ENCODE results near the gene ZNF292. TPM values are rescaled to one million over a fixed set of nuclear protein-coding genes. Genes with fewer than 3 reads are reported as not detected.
A peak's percentile ranks its signal among the peaks of the same experiment; 100 is the strongest.
"Not testable (repeated sequence)": the region's sequence is repeated elsewhere in the genome, so short reads cannot be mapped to it uniquely, and the experiment has no call there.

ZNF292 gene
- total RNA-seq, 1 experiment from 2014 or later: 7.7 TPM

DNA sequence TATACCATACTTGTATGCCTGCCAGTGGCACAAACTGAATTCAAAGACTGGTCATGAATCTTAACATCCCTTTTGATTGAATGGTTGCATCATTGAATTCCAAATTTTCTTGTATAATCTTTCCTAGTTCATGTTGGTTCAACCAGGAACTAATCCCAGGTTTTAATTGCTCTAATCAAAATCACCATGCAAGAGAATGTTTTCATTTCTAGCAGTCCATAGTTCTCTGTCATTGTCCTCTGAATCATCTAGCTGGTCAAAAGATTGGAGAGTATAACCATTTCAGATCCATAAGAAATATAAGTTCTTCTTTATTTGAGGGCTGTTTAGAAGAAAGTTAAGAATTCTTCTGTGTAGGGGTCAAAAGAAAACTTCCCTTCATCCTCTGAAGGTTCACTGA is 57.2 kb downstream of the ZNF292 start:
- DNase-seq (ENCODE audit: low read depth): no peak

DNA sequence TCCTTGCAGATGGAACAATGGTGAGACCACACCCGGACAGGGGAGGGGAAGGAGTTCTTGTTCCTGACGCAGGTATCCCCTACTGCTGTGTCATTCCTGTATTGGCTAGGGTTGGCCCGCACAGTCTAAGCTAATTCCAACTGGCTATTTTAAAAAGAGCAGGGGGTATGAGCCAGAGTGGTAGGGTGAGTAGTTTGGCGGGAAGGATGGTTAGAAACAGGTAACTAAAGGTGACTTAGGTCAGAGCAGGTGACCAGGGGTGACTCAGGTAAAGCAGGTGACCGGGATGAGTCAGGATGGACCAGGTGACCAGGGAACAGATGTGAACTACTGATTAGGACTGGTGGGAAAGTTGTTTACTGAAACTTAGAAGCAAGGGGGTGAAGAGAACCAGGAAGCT is 58.0 kb downstream of the ZNF292 start:
- no peak for DNase-seq (ENCODE audit: low read depth)

DNA sequence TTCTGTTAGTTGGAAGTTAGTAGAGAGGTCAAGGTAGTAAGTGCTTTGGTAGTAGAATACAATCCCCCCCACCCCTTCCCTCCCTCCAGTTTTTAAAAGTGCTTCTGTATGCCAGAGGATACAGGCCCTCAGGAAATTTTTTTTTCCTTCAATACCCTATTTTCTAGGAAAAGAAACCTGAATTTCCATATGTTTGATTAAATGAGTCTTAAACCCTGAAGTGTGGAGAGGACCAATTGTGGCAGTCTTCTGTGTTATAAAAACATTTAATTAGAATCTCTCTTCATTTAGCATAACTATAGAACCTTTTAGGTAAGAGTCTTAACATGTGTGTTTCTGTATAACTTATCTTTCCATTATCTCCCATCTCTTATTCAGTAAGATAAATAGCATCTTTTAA is 59.5 kb downstream of the ZNF292 start:
- DNase-seq (ENCODE audit: low read depth): no peak

DNA sequence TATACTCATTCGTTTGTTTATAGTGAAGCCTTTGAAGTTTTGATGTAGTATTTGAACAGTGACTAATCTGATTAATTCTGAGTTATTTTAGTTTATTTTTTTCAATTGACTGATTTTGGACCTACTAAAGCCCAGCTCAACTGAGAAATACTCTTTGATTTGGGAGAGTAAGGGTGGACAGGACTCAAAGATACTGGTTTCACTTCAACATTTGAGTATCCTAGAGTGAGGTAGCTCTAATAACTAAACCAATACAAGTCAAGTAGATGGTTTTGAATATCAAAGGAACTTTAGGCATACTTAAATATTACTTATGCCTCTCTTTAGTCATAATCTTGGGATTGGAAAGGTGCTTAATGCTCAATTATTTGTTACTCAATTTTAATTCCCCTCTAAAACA is 65.6 kb downstream of the ZNF292 start:
- no peak for DNase-seq (ENCODE audit: low read depth)

DNA sequence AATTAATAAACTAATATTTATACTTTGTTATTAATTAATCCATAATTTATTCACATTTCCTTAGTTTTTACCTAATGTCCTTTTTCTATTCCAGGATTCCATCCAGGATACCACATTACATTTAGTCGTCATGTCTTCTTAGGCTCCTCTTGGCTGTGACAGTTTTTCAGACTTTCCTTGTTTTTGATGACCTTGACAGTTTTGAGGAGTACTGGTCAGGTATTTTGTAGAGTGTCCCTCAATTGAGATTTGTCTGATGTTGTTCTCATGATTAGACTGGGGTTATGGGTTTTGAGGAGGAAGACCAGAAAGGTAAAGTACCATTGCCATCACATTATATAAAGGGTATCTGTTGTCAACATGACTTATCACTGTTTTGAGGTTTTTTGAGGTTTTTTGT is 67.3 kb downstream of the ZNF292 start:
- no peak for DNase-seq (ENCODE audit: low read depth)

DNA sequence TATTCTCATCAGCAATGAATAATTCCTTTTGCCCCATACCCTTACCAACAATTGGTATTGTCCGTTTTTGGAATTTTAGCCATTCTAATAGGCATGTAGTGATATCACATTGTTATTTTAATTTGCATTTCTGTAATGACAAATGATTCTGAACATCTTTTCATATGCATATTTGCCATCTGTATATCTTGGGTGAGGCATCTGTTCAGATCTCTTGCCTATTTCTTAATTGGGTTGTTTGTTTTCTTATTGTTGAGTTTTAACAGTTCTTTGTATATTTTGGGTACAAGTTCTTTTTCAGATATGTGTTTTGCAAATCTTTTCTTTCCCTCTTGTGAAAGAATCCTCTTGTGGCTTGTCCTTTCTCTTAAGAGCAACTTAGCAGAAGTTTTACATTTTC is 69.6 kb downstream of the ZNF292 start:
- no peak for DNase-seq (ENCODE audit: low read depth)

DNA sequence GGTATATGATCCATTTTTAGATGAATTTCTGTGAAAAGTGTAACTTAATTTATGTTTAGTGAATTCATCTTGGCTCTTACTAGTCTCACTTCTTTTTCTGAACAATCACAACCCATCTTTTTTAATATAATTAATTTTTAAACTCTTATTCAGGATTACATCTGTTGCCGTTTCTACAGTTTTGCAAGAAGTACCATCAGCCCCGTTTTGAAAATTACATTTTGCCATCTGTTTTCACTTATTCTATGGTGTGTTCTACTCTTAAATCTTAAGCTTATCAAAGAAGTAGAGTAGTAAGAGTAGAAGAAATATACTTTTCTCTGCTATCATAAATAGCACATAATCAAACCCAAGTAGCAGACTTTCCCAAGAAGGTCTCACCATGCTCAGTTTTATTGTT is 70.1 kb downstream of the ZNF292 start:
- no peak for DNase-seq (ENCODE audit: low read depth)

DNA sequence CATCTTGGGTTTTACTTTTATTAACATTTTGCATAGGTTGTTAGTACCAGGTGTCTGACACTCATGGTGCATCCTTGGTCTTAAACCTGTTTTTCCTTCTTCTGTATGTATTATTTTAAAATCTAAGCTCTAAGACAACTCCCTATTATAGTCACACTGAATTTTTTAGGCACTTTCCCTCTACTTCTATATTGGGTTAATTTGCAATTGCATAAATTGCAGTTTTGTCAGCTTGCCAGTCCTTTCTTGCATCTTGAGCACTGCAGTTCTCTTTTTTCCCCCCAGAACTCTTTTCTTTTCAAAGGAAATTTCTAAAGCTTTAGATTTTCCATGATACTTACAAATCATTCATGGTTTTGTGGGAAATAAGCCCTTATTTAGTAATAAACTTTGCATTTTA is 70.6 kb downstream of the ZNF292 start:
- DNase-seq (ENCODE audit: low read depth): no peak

DNA sequence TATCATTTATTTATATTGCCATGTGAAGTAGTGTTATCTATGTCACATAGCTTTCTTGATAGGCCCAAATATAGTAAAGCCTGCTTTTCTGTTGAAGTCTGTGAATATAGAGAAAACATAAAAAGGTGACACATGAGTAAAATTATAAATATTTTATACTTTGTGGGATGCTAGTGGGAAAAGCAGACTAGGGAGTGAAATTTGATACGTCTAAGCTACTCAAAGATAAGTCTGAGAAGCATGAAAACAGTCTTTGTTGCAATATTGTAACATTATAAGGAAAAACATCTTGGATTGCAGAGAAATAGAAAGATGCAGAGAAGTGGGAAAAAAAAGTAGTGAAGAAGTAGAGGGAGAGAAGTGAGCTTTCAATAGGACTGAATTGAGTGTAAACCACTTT is 75.4 kb downstream of the ZNF292 start:
- no peak for DNase-seq (ENCODE audit: low read depth)

DNA sequence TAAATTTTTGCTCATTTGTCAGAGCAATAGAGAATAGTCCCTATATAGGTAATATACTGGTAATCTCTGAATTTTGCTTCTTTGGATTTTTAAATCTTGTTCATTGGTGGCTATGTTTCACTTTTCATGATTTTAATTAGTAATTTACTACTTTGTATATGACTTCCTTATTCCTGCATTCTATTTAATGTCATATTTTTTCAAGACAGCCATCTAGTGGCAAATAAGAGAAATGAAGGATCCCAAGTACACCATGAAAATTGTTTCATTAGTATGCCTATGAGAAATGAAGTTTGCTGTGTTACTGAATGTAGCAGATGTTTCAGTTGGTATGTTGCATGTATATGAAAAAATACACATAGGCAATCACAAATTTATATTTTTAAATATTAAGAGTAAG is 82.4 kb downstream of the ZNF292 start:
- DNase-seq (ENCODE audit: low read depth): no peak

DNA sequence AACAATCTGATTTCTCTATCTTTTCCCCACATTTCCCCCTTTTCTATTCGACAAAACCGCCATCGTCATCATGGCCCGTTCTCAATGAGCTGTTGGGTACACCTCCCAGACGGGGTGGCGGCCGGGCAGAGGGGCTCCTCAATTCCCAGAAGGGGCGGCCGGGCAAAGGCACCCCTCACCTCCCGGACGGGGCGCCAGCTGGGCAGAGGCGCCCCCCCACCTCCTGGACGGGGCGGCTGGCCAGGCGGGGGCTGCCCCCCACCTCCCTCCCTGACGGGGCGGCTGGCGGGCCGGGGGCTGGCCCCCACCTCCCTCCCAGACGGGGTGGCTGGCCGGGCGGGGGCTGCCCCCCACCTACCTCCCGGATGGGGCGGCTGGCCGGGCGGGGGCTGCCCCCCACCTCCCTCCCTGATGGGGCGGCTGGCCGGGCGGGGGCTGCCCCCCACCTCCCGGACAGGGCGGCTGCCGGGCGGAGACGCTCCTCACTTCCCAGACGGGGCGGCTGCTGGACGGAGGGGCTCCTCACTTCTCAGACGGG is 83.8 kb downstream of the ZNF292 start:
- not testable (repeated sequence) for DNase-seq (ENCODE audit: low read depth)

DNA sequence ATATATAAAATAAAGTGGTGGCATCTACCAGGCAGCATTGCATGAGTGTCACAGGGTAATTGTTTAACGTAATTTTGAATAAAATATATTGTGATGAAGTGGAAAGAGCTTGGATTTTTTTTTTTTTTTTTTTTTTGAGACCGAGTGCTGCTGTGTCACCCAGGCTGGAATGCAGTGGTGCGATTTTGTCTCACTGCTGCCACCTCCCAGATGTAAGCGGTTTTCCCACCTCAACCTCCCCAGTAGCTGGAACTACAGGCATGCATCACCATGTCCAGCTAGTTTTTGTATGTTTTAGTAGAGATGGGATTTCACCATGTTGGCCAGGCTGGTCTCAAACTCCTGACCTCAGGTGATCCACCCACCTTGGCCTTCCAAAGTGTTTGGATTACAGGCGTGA is 85.9 kb downstream of the ZNF292 start:
- peak; percentile 3 for DNase-seq (ENCODE audit: low read depth)

DNA sequence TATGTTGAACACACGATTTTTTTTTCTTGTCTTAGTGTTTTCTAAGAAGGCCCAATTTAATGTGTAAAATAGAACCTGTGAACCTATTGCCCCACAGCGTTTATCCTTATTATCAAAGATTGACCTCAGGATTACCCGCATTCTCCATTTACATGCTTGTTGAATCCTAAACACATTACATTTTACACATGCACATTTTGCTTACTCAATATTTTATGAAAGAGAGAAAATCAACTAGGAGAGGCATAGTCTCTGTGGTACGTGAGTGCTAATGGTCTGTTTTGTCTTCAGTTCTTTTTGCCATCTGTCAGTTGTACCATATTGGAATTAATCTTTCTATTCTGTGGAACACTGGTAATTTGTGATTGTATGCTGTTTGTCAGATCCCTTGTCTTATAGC is 86.9 kb downstream of the ZNF292 start:
- no peak for DNase-seq (ENCODE audit: low read depth)

DNA sequence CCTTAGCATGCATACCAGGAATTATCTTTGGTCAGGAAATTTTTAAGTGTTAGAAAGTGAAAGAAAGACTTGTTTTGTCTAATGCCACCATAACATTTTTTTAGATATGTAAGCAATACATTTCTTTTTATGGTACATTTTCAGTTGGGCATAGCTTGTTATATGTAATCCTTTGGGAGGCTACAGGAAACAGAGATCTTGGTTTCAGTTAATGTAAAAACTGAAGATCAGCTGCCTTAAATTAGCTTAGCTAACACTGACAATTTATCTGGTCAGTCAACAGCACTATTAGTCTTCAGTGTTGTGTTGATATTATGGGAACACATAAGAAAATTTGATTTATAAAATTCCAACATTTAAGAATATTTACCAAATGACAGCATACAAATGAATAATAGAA is 88.4 kb downstream of the ZNF292 start:
- no peak for DNase-seq (ENCODE audit: low read depth)

DNA sequence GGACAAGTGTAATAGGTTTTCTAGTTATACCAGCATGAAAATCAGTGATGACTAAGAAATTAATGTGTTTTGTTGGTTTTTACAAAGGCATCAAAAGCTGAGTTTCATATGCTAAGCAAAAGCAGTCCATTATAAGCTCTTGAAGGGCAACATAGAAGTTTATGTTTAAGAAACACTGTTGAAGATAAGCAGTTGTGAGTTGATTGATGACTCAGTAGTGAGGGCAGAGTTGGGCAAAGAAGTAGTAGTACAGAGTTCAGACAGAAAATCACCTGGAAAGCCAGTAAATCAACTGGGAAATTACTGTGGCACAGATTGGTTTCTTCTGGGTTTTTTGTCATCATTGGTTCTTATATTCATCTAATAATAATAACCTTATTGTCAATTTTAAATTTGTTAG is 89.0 kb downstream of the ZNF292 start:
- DNase-seq (ENCODE audit: low read depth): no peak

DNA sequence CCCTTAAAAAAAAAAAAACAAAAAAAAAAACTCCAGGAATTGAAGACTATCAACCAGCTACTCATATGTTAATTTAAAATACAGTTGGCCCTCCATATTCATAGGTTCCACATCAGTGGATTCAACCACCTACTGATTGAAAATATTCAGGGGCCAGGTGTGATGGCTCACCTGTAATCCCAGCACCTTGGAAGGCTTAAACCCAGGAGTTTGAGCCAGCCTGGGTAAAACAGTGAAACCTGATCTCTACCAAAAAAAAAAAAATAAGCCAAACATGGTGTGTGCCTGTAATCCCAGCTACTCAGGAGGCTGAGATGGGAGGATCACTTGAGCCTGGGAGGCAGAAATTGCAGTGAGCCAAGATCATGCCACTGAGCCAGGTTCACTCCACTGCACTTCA is 94.7 kb downstream of the ZNF292 start:
- no peak for DNase-seq (ENCODE audit: low read depth)

DNA sequence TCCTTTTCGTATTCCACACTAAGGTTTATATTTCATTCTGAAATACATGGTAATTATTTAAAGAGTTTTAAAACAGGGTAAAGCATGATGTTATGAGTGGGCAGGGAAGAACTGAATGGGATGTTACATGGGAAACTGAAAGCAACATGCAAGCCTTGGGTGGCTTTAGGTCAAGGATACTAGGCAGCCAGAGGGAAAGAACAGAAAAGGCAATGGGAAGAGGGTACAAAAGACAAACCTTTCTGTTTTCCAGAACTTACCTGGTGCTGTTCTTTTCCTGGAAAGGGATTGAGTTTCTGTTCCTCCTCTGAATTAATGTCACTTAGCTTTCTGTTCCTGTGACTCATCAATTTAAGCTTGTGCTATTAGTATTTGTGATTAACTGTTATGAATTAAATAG is 95.9 kb downstream of the ZNF292 start:
- DNase-seq (ENCODE audit: low read depth): no peak

DNA sequence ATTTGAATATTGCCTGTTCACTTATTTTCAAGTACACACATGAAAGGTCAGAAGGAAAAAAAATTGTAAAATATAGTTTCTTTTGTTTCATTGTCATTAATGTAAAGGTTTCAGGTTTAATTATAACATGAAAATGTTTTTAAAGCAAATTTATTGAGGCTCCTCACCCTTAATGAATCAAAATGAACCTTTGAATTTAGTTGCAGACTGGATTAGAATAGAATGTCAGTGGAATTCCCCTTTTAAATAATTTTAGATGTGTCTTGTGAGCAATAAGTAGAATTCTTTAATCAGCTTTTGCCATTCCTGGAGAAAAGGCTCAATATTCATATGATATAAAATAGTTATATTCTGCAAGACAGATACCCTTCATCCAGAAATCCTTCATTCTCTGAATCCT is 96.4 kb downstream of the ZNF292 start:
- no peak for DNase-seq (ENCODE audit: low read depth)

DNA sequence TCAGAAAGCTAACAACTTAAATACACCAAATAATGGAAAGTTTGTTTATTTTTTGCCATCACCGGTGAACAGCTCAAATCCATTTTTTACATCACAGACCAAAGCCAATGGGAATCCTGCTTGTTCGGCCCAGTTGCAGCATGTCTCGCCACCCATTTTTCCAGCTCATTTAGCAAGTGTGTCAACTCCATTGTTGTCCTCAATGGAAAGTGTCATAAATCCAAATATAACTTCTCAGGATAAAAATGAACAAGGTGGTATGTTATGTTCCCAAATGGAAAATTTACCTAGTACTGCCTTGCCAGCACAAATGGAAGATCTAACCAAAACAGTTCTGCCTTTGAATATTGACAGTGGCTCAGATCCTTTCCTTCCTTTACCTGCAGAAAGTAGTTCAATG is 101.7 kb downstream of the ZNF292 start:
- DNase-seq (ENCODE audit: low read depth): no peak

DNA sequence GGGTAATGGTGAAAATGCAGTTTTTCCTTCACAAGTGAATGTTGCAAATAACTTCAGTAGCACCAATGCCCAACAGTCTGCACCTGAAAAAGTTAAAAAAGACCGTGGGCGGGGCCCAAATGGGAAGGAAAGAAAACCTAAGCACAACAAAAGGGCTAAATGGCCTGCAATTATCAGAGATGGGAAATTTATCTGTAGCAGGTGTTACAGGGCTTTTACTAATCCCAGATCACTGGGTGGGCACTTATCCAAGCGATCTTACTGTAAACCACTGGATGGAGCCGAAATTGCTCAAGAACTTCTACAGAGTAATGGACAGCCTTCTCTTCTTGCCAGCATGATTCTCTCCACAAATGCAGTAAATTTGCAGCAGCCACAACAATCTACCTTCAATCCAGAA is 102.2 kb downstream of the ZNF292 start:
- no peak for DNase-seq (ENCODE audit: low read depth)

DNA sequence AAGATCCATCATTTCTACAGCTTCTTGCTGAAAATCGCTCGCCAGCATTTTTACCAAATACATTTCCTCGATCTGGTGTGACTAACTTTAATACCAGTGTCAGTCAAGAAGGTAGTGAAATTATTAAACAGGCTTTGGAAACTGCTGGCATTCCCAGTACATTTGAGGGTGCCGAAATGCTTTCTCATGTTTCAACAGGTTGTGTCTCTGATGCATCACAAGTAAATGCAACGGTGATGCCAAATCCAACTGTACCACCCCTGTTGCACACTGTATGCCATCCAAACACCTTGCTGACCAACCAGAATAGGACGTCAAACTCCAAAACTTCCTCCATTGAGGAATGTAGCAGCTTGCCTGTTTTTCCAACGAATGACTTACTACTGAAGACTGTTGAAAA is 102.6 kb downstream of the ZNF292 start:
- DNase-seq (ENCODE audit: low read depth): no peak

DNA sequence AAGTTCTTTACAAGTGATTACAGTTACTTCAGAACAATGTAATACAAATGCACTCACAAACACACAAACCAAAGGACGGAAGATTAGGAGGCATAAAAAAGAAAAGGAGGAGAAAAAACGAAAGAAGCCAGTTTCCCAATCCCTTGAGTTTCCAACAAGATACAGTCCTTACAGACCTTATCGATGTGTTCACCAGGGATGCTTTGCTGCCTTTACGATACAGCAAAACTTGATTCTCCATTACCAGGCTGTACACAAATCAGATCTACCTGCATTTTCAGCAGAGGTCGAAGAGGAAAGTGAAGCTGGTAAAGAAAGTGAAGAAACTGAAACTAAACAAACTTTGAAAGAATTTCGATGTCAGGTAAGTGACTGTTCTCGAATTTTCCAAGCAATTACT is 104.4 kb downstream of the ZNF292 start:
- no peak for DNase-seq (ENCODE audit: low read depth)

DNA sequence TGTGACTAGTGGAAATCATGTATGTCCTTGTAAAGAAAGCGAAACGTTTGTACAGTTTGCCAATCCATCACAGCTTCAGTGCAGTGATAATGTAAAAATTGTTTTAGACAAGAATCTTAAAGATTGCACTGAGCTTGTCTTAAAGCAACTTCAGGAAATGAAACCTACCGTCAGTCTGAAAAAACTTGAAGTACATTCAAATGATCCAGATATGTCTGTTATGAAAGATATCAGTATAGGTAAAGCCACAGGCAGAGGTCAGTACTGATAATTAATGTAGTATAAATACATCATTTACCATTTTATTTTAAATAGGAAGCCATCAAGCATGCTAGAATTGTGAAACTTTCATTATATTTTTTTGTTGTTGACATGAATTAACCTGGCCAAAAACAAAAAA is 106.2 kb downstream of the ZNF292 start:
- DNase-seq (ENCODE audit: low read depth): no peak

DNA sequence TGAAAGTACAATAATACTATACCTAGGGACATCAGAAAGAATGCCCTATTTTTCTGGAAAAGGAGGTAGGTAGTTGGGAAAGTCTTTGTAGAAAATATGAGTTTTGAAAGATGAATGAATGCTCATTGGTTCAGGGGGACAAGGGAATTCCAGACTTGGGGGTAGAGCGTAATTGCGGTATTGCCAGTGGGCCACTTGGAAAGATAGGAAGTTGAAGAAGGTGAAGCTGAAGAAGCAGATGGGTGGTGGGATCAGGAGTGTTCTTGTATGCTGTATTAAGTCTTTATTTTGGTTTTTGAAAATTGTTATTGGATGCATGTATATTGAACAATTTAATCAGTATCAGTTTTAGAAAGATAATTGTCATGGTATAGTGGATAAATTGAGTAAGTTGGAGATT is 109.1 kb downstream of the ZNF292 start:
- DNase-seq (ENCODE audit: low read depth): no peak
